Daoy (cell line): Measurements from ENCODE around the gene ARHGAP26. TPM values are rescaled to one million over a fixed set of nuclear protein-coding genes. Genes with fewer than 3 reads are reported as not detected.
A peak's percentile ranks its signal among the peaks of the same experiment; 100 is the strongest.
"Not testable (repeated sequence)": the region's sequence is repeated elsewhere in the genome, so short reads cannot be mapped to it uniquely, and the experiment has no call there.

ENCODE experiments used
- DNase-seq: peaks from one replicate; pipeline ENCODE4 v3.0.0-alpha.2; 2015; ENCODE audit warnings: low read depth
- total RNA-seq: library from RNA; depleted of rRNA; stranded (reverse); fragments of >200 nt; shearing (Covaris generic); gene quantifications from 2 replicates; pipeline ENCODE4 v1.2.3, GENCODE V29; 2014

ARHGAP26 gene
- total RNA-seq, 1 experiment from 2014 or later, result 7.7 TPM

GRCh38 chr5:142961440-142962173, 191.4 kb downstream of the ARHGAP26 start:
- DNase-seq, result no peak

GRCh38 chr5:142962174-142962533, 192.0 kb downstream of the ARHGAP26 start:
- DNase-seq, result no peak

- not testable (repeated sequence) for DNase-seq
These were observed 195.3 kb downstream of the ARHGAP26 start for GRCh38 chr5:142965258-142966120.

- DNase-seq, result no peak
These were observed 195.9 kb downstream of the ARHGAP26 start for GRCh38 chr5:142966121-142966420.

- no peak for DNase-seq
These were observed 199.0 kb downstream of the ARHGAP26 start for GRCh38 chr5:142969186-142969585.

GRCh38 chr5:142969624-142970439, 199.7 kb downstream of the ARHGAP26 start:
- DNase-seq, result no peak

- DNase-seq, result no peak
These were observed 200.4 kb downstream of the ARHGAP26 start for GRCh38 chr5:142970440-142971030.

- DNase-seq, result no peak
These were observed 201.3 kb downstream of the ARHGAP26 start for GRCh38 chr5:142971303-142972013.

- DNase-seq, result no peak
These were observed 201.9 kb downstream of the ARHGAP26 start for GRCh38 chr5:142972064-142972570.

GRCh38 chr5:142973932-142974331, 203.8 kb downstream of the ARHGAP26 start:
- DNase-seq, result no peak

GRCh38 chr5:142974409-142974808, 204.2 kb downstream of the ARHGAP26 start:
- no peak for DNase-seq

GRCh38 chr5:142976861-142977260, 206.7 kb downstream of the ARHGAP26 start:
- no peak for DNase-seq

GRCh38 chr5:142977363-142978051, 207.3 kb downstream of the ARHGAP26 start:
- peak; percentile 91 for DNase-seq

GRCh38 chr5:142978252-142978651, 208.1 kb downstream of the ARHGAP26 start:
- DNase-seq, result no peak

GRCh38 chr5:142978726-142979125, 208.5 kb downstream of the ARHGAP26 start:
- DNase-seq, result no peak

GRCh38 chr5:142979636-142980035, 209.5 kb downstream of the ARHGAP26 start:
- DNase-seq, result peak; percentile 78

- DNase-seq, result no peak
These were observed 211.3 kb downstream of the ARHGAP26 start for GRCh38 chr5:142981475-142981874.

GRCh38 chr5:142981886-142982820, 212.0 kb downstream of the ARHGAP26 start:
- peak; percentile 76 for DNase-seq

- DNase-seq, result no peak
These were observed 212.6 kb downstream of the ARHGAP26 start for GRCh38 chr5:142982821-142983200.
